ENCODE results near the gene NDUFB10. TPM values are rescaled to one million over a fixed set of nuclear protein-coding genes. Genes with fewer than 3 reads are reported as not detected.

NDUFB10 gene
- total and polyA plus RNA-seq, 2 donors (not counting 1 experiment from before 2014, with no cell fraction given) = 123 to 149 TPM

DNA sequence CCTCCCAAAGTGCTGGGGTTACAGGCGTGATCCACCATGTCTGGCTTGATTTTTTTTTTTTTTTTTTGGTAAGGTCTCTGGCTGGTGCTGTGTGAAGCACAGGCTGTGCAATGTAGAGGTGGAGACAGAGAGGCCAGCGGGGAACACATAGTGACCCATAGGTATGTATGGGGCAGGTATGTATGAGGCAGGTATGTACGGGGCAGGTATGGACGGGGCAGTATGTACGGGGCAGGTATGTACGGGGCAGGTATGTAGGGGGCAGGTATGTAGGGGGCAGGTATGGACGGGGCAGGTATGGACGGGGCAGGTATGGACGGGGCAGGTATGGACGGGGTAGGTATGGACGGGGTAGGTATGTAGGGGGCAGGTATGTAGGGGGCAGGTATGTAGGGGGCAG lies 9.8 kb upstream of the NDUFB10 start:
- Histone ChIP-seq H3K4me3 (replicated peaks in 1 of 4; ENCODE audit: control extremely low read depth in 1 of 4, insufficient read depth in 1 of 4, low read depth in 3 of 4, low read length in 4 of 4) (no peak overlapping the region), H3K36me3 (ENCODE audit: control insufficient read depth, insufficient read depth, low read length) (no peaks in the 10 kb centered on the region), H3K27ac (ENCODE audit: insufficient read depth, low read length) (no peak overlapping the region), H3K9me3 (ENCODE audit: control insufficient read depth, insufficient read depth, low read depth, low read length) (no peaks in the 10 kb centered on the region), H3K4me1 (ENCODE audit: control insufficient read depth, extremely low read depth, insufficient read depth, low read length) (no peaks in the 10 kb centered on the region), H3K9ac (ENCODE audit: insufficient read depth, low read length) (no peak overlapping the region), H3K4me2 (ENCODE audit: extremely low read depth, insufficient read depth, low read length) (no peak overlapping the region), H2AFZ (ENCODE audit: low read length) (no peak overlapping the region), H3K27me3 (ENCODE audit: control insufficient read depth, insufficient read depth, low read length) (no peaks in the 10 kb centered on the region), H3K79me2 (ENCODE audit: control insufficient read depth, insufficient read depth, low read length) (no peaks in the 10 kb centered on the region), H4K20me1 (ENCODE audit: control insufficient read depth, extremely low read depth, insufficient read depth, low read length) (no peaks in the 10 kb centered on the region)
- TF ChIP-seq EZH2 (IDR thresholded peaks at IDR 0.05; ENCODE audit: low read length, missing control alignments) = no peak
- TF ChIP-seq, protein P1, sequence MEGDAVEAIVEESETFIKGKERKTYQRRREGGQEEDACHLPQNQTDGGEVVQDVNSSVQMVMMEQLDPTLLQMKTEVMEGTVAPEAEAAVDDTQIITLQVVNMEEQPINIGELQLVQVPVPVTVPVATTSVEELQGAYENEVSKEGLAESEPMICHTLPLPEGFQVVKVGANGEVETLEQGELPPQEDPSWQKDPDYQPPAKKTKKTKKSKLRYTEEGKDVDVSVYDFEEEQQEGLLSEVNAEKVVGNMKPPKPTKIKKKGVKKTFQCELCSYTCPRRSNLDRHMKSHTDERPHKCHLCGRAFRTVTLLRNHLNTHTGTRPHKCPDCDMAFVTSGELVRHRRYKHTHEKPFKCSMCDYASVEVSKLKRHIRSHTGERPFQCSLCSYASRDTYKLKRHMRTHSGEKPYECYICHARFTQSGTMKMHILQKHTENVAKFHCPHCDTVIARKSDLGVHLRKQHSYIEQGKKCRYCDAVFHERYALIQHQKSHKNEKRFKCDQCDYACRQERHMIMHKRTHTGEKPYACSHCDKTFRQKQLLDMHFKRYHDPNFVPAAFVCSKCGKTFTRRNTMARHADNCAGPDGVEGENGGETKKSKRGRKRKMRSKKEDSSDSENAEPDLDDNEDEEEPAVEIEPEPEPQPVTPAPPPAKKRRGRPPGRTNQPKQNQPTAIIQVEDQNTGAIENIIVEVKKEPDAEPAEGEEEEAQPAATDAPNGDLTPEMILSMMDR (conservative IDR thresholded peaks at IDR 0.05 in 1 of 2, IDR thresholded peaks at IDR 0.05 in 1 of 2; ENCODE audit: low read depth in 1 of 2, low read length in 2 of 2) = no peak
- no peak for DNase-seq (ENCODE audit: low read depth in 2 of 2)

DNA sequence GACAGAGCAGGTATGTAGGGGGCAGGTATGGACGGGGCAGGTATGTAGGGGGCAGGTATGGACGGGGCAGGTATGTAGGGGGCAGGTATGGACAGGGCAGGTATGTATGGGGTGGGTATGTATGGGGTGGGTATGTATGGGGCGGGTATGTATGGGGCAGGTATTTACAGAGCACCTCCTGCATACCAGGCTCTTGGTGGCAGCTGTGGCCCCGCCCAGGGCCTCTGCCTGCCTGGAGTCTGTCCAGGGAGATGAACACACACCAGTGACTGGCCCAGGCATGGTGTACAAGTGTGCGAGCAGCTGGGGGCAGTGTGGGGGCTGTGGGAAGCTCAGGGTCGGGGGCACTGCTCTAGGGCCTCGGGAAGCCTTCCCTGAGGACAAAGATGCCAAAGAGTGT lies 9.3 kb upstream of the NDUFB10 start:
- no peaks in the 10 kb centered on the region for H3K9me3 ChIP-seq (ENCODE audit: control insufficient read depth, insufficient read depth, low read depth, low read length)
- H4K20me1 ChIP-seq (ENCODE audit: control insufficient read depth, extremely low read depth, insufficient read depth, low read length) = no peaks in the 10 kb centered on the region
- no peak for DNase-seq (ENCODE audit: low read depth in 2 of 2)
- H3K79me2 ChIP-seq (ENCODE audit: control insufficient read depth, insufficient read depth, low read length) = no peaks in the 10 kb centered on the region
- no peak overlapping the region for H3K9ac ChIP-seq (ENCODE audit: insufficient read depth, low read length)
- no peaks in the 10 kb centered on the region for H3K4me1 ChIP-seq (ENCODE audit: control insufficient read depth, extremely low read depth, insufficient read depth, low read length)
- H3K27ac ChIP-seq (ENCODE audit: insufficient read depth, low read length) = no peak overlapping the region
- H3K4me2 ChIP-seq (ENCODE audit: extremely low read depth, insufficient read depth, low read length) = no peak overlapping the region
- no peak overlapping the region for H3K4me3 ChIP-seq (replicated peaks in 1 of 4; ENCODE audit: control extremely low read depth in 1 of 4, insufficient read depth in 1 of 4, low read depth in 3 of 4, low read length in 4 of 4)
- no peak overlapping the region for H2AFZ ChIP-seq (ENCODE audit: low read length)
- TF ChIP-seq, protein P1 (conservative IDR thresholded peaks at IDR 0.05 in 1 of 2, IDR thresholded peaks at IDR 0.05 in 1 of 2; ENCODE audit: low read depth in 1 of 2, low read length in 2 of 2) = no peak
- TF ChIP-seq EZH2 (IDR thresholded peaks at IDR 0.05; ENCODE audit: low read length, missing control alignments) = no peak
- no peaks in the 10 kb centered on the region for H3K36me3 ChIP-seq (ENCODE audit: control insufficient read depth, insufficient read depth, low read length)
- H3K27me3 ChIP-seq (ENCODE audit: control insufficient read depth, insufficient read depth, low read length) = no peaks in the 10 kb centered on the region

DNA sequence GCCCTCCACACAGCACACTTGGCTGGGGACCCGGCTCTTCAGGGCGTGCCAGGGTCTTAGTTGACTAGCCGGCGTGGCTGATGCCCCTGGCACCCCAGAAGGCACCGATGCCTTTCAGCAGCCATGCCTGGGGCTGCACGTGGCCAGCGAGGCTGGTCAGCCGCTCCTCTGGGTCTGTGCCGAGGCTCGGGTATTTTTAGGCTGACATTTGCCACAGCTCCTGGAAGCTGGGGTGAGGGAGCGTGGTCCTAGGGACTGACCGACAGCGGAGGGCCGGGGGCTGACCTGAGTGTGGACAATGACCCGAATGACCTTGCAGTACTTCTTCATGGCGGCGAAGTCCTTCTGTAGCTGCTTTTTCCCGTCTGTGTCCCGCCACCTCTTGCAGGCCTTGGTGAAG lies 8.8 kb upstream of the NDUFB10 start:
- Histone ChIP-seq H2AFZ (ENCODE audit: low read length) (no peak overlapping the region), H4K20me1 (ENCODE audit: control insufficient read depth, extremely low read depth, insufficient read depth, low read length) (no peaks in the 10 kb centered on the region), H3K9ac (ENCODE audit: insufficient read depth, low read length) (no peak overlapping the region), H3K4me2 (ENCODE audit: extremely low read depth, insufficient read depth, low read length) (no peak overlapping the region), H3K79me2 (ENCODE audit: control insufficient read depth, insufficient read depth, low read length) (no peaks in the 10 kb centered on the region), H3K36me3 (ENCODE audit: control insufficient read depth, insufficient read depth, low read length) (no peaks in the 10 kb centered on the region), H3K27me3 (ENCODE audit: control insufficient read depth, insufficient read depth, low read length) (no peaks in the 10 kb centered on the region), H3K9me3 (ENCODE audit: control insufficient read depth, insufficient read depth, low read depth, low read length) (no peaks in the 10 kb centered on the region), H3K4me3 (replicated peaks in 1 of 4; ENCODE audit: control extremely low read depth in 1 of 4, insufficient read depth in 1 of 4, low read depth in 3 of 4, low read length in 4 of 4) (no peak overlapping the region), H3K27ac (ENCODE audit: insufficient read depth, low read length) (no peak overlapping the region), H3K4me1 (ENCODE audit: control insufficient read depth, extremely low read depth, insufficient read depth, low read length) (no peaks in the 10 kb centered on the region)
- TF ChIP-seq, protein P1 (conservative IDR thresholded peaks at IDR 0.05 in 1 of 2, IDR thresholded peaks at IDR 0.05 in 1 of 2; ENCODE audit: low read depth in 1 of 2, low read length in 2 of 2) = no peak
- TF ChIP-seq EZH2 (IDR thresholded peaks at IDR 0.05; ENCODE audit: low read length, missing control alignments) = no peak
- no peak for DNase-seq (ENCODE audit: low read depth in 2 of 2)
